B cell (primary cell): ENCODE data around the gene RAB27A. TPM values are rescaled to one million over a fixed set of nuclear protein-coding genes. Genes with fewer than 3 reads are reported as not detected.
A peak's percentile ranks its signal among the peaks of the same experiment; 100 is the strongest.

Experiments
- ATAC-seq: fragments of 200-7000 bp; cut with Tn5 transposase; one replicate; pipeline ENCODE4 v1.10.0; 2021; ENCODE audit warnings: low read depth, mild to moderate bottlenecking, moderate number of reproducible peaks, moderate library complexity
- CTCF ChIA-PET: fragments of 350-600 bp; sonication (Branson Sonifier 250); formaldehyde crosslinking; loops from one replicate; lab custom pipeline; 2021; ENCODE audit warnings: antibody characterized with exemption, inconsistent platforms; lab: Charles Lee
- POLR2A ChIA-PET: fragments of 350-600 bp; sonication (Branson Sonifier 250); formaldehyde crosslinking; loops from one replicate; lab custom pipeline; 2021; ENCODE audit warnings: antibody characterized with exemption; lab: Charles Lee
- DNase-seq: peaks from one replicate; pipeline ENCODE4 v3.0.0; 2013
- H2AFZ ChIP-seq: 2 replicates; pipeline ENCODE4 v1.6.1; 2012; ENCODE audit warnings: mild to moderate bottlenecking, low read depth, low read length; ENCODE audit not compliant: insufficient read depth, poor library complexity, severe bottlenecking
- H3K27ac ChIP-seq, 2 donors: 1 replicate in 1 of 2; 2 replicates in 1 of 2; pipeline ENCODE4 v1.5.1; 2012 to 2013; ENCODE audit warnings: low read length in 2 of 2, mild to moderate bottlenecking in 2 of 2, moderate library complexity in 1 of 2
- H3K27me3 ChIP-seq, 4 experiments: fragments of 200-600 bp in 1 of 4; sonication (generic) in 1 of 4; replicated peaks in 1 of 4; 1 replicate in 2 of 4; 2 replicates in 2 of 4; pipeline versions ENCODE4 v1.6.1 to v1.7.0; 2013 to 2016; ENCODE audit warnings: low read length in 3 of 4, mild to moderate bottlenecking in 2 of 4, mixed read lengths in 1 of 4, moderate library complexity in 1 of 4; ENCODE audit not compliant: insufficient read depth in 4 of 4, control insufficient read depth in 3 of 4; ENCODE audit errors: control extremely low read depth in 1 of 4
- H3K36me3 ChIP-seq, 2 experiments: replicated peaks in 1 of 2; 1 replicate in 1 of 2; 2 replicates in 1 of 2; pipeline versions ENCODE4 v1.6.1 to v1.7.1; 2013; ENCODE audit warnings: low read length in 1 of 2; ENCODE audit not compliant: insufficient read depth in 2 of 2, control insufficient read depth in 1 of 2; ENCODE audit errors: control extremely low read depth in 1 of 2, extremely low read depth in 1 of 2
- H3K4me1 ChIP-seq, 2 donors: fragments of 200-600 bp in 1 of 2; sonication (generic) in 1 of 2; 1 replicate in 1 of 2; 2 replicates in 1 of 2; pipeline versions ENCODE4 v1.5.1 to v1.6.1; 2013 to 2017; ENCODE audit warnings: low read length in 2 of 2; ENCODE audit not compliant: control insufficient read depth in 2 of 2, insufficient read depth in 2 of 2
- H3K4me2 ChIP-seq: replicated peaks from 2 replicates; pipeline ENCODE3; 2012; ENCODE audit warnings: mild to moderate bottlenecking, low read depth, low read length; ENCODE audit not compliant: poor library complexity, severe bottlenecking
- H3K4me3 ChIP-seq, 5 experiments: fragments of 200-600 bp in 1 of 5; sonication (generic) in 1 of 5; 1 replicate in 3 of 5; 2 replicates in 2 of 5; pipeline versions ENCODE4 v1.5.1 to v1.7.0; 2011 to 2016; ENCODE audit warnings: low read length in 4 of 5, mild to moderate bottlenecking in 4 of 5, low read depth in 2 of 5, control low read depth in 1 of 5, moderate library complexity in 1 of 5; ENCODE audit not compliant: insufficient read depth in 1 of 5; ENCODE audit errors: control extremely low read depth in 1 of 5, extremely low read depth in 1 of 5
- H3K79me2 ChIP-seq: fragments of 200-600 bp; sonication (generic); one replicate; pipeline ENCODE4 v1.6.0; 2016; ENCODE audit warnings: low read length; ENCODE audit not compliant: control insufficient read depth, insufficient read depth
- H3K9ac ChIP-seq: fragments of 200-600 bp; sonication (generic); 2 replicates; pipeline ENCODE4 v1.6.1; 2017; ENCODE audit warnings: mild to moderate bottlenecking, low read length, moderate library complexity
- H3K9me3 ChIP-seq, 3 donors: one replicate each; pipeline versions ENCODE4 v1.6.1 to v1.7.1; 2013; ENCODE audit warnings: low read length in 2 of 3; ENCODE audit not compliant: control insufficient read depth in 2 of 3, insufficient read depth in 1 of 3; ENCODE audit errors: control extremely low read depth in 1 of 3
- H4K20me1 ChIP-seq: 2 replicates; pipeline ENCODE4 v1.6.0; 2012; ENCODE audit warnings: mild to moderate bottlenecking, low read length; ENCODE audit not compliant: insufficient read depth, control insufficient read depth, poor library complexity, severe bottlenecking
- H3K27ac Mint-ChIP-seq: one replicate; pipeline ENCODE4 v1.8.0; 2021; ENCODE audit warnings: mixed read lengths
- H3K27me3 Mint-ChIP-seq: one replicate; pipeline ENCODE4 v1.8.0; 2021; ENCODE audit warnings: mixed read lengths
- H3K4me1 Mint-ChIP-seq: one replicate; pipeline ENCODE4 v1.8.0; 2021; ENCODE audit warnings: mixed read lengths
- H3K4me3 Mint-ChIP-seq: one replicate; pipeline ENCODE4 v1.8.0; 2021; ENCODE audit warnings: mixed read lengths
- H3K9me3 Mint-ChIP-seq: one replicate; pipeline ENCODE4 v1.8.0; 2022; ENCODE audit warnings: mixed read lengths; ENCODE audit not compliant: insufficient read depth
- EZH2 ChIP-seq: IDR thresholded peaks from 2 replicates; pipeline ENCODE4 v1.6.1; 2012; ENCODE audit warnings: borderline replicate concordance, low read depth, mild to moderate bottlenecking, moderate library complexity, low read length; ENCODE audit not compliant: insufficient read depth, poor library complexity, severe bottlenecking
- WGBS: methylation state at CpG from one replicate; pipeline ENCODE4 v1.1.5; 2013; ENCODE audit warnings: missing lambda C conversion rate; ENCODE audit not compliant: insufficient coverage; 5-methylcytosine and 5-hydroxymethylcytosine counted together
- intact Hi-C: fragments of 100-400 bp; cut with micrococcal nuclease; formaldehyde crosslinking; loops from one replicate; pipeline ENCODE4 v1.10.0; 2022
- polyA plus RNA-seq: library from polyadenylated mRNA; depleted of rRNA; stranded (reverse); fragments of >200 nt; gene quantifications from 2 replicates; pipeline ENCODE4 v1.2.3, GENCODE V29; 2012
- total RNA-seq, 2 donors: library from RNA; stranded (reverse); fragments of 120-200 nt in 1 of 2; gene quantifications; 1 replicate in 1 of 2; 2 replicates in 1 of 2; pipeline versions ENCODE4 v1.2.3 to v1.2.4, GENCODE V29; 2013 to 2022
- TF ChIP-seq, protein P1 (sequence below): fragments of 200-600 bp; IDR thresholded peaks from one replicate; pipeline ENCODE4 v1.8.0; 2022; ENCODE audit warnings: antibody characterized with exemption, mild to moderate bottlenecking

RAB27A gene
- total and polyA plus RNA-seq, 2 donors (not counting 1 experiment from before 2014, with no cell fraction given) = 7.2 to 19.0 TPM

DNA sequence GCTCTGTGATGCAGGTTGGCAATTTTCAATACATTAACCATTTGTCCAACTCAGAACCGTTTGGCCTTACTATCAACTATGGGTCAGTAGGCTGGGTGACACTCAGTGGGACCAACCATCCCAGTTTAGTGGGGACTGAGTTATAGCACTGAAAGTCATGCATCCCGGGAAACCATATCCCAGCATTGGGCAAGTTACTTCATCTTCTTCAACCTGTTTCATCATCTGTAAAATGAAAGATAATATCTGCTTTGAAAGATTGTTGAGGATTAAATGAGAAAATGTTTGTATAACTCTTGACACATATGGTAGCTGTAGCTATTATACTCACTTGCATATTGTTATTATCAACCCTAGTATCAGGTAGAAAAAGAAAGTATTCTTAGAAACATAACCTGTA, 11.9 kb downstream of the RAB27A start:
- WGBS = no CpG with 5 or more reads among the region's 2 CpGs
- Histone ChIP-seq H3K4me2 (peak overlapping the region; percentile 1), H3K27me3 (no peaks in the 10 kb centered on the region), H3K79me2 (peaks cover 54% of the 10 kb centered on the region), H3K4me3 (no peak overlapping the region), H2AFZ (peak overlapping the region; percentile 30), H3K9me3 (no peaks in the 10 kb centered on the region), H3K9ac (no peak overlapping the region), H4K20me1 (no peaks in the 10 kb centered on the region), H3K27ac (peak overlapping the region in 1 of 2 donors; percentile 20), H3K36me3 (no peaks in the 10 kb centered on the region), H3K4me1 (peaks cover 42 to 49% of the 10 kb centered on the region in 2 donors)
- intact Hi-C loops = loop anchor here (1.0 kb wide), 1 partner anchor 10 kb away; no protein-coding TSS in a partner anchor
- ATAC-seq (no peak), DNase-seq (no peak)
- POLR2A ChIA-PET = interaction anchor here (0.6 kb wide), 1 partner anchor 16 kb away, joined by 5 read pairs; no protein-coding TSS in a partner anchor
- Mint-ChIP-seq H3K4me3 (no peak overlapping the region), H3K9me3 (no peaks in the 10 kb centered on the region), H3K27ac (peak overlapping the region; percentile 74), H3K4me1 (peaks cover 70% of the 10 kb centered on the region), H3K27me3 (no peaks in the 10 kb centered on the region)
- no peak for TF ChIP-seq EZH2
- TF ChIP-seq, protein P1, sequence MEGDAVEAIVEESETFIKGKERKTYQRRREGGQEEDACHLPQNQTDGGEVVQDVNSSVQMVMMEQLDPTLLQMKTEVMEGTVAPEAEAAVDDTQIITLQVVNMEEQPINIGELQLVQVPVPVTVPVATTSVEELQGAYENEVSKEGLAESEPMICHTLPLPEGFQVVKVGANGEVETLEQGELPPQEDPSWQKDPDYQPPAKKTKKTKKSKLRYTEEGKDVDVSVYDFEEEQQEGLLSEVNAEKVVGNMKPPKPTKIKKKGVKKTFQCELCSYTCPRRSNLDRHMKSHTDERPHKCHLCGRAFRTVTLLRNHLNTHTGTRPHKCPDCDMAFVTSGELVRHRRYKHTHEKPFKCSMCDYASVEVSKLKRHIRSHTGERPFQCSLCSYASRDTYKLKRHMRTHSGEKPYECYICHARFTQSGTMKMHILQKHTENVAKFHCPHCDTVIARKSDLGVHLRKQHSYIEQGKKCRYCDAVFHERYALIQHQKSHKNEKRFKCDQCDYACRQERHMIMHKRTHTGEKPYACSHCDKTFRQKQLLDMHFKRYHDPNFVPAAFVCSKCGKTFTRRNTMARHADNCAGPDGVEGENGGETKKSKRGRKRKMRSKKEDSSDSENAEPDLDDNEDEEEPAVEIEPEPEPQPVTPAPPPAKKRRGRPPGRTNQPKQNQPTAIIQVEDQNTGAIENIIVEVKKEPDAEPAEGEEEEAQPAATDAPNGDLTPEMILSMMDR = no peak
- CTCF ChIA-PET = interaction anchor here (2.1 kb wide), 1 partner anchor 10 kb away, joined by 4 read pairs; no protein-coding TSS in a partner anchor

DNA sequence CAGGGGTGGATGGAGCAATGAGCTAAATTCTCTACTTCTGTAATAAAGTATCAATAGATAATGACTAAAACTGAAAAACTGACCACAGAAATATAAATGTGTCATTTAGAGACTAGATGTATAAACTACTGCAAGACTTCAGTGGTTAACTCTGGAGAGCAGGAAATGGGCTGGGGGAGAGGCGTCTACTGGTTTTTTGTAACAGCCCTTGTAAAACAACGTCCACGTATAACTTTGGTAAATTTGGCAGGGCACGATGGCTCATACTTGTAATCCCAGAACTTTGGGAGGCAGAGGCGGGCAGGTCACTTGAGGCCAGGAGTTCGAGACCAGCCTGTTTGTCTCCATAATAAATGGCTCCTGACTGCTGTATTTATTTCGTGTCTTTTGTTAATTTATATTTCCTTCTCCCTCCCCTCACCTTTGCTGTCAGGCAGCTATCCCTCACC, 12.5 kb downstream of the RAB27A start:
- POLR2A ChIA-PET = interaction anchor here (0.6 kb wide), 1 partner anchor 16 kb away, joined by 5 read pairs; no protein-coding TSS in a partner anchor
- Histone ChIP-seq H3K9me3 (no peaks in the 10 kb centered on the region), H3K4me2 (peak overlapping the region; percentile 1), H3K4me3 (no peak overlapping the region), H3K4me1 (peaks cover 38 to 45% of the 10 kb centered on the region in 2 donors), H4K20me1 (no peaks in the 10 kb centered on the region), H3K36me3 (no peaks in the 10 kb centered on the region), H2AFZ (peak overlapping the region; percentile 30), H3K27me3 (no peaks in the 10 kb centered on the region), H3K27ac (peak overlapping the region in 1 of 2 donors; percentile 20), H3K9ac (no peak overlapping the region), H3K79me2 (peaks cover 54% of the 10 kb centered on the region)
- ATAC-seq (no peak), DNase-seq (no peak)
- CTCF ChIA-PET = interaction anchor here (0.6 to 1.2 kb wide), 2 partner anchors 59 to 60 kb away, joined by 4 read pairs; no protein-coding TSS in a partner anchor
- H3K4me3 Mint-ChIP-seq = peak overlapping the region; percentile 32
- intact Hi-C loops = loop anchor here (1.0 kb wide), 1 partner anchor 10 kb away; no protein-coding TSS in a partner anchor
- peak overlapping the region; percentile 74 for H3K27ac Mint-ChIP-seq
- TF ChIP-seq EZH2 = no peak
- TF ChIP-seq, protein P1 = no peak
- no peaks in the 10 kb centered on the region for H3K27me3 Mint-ChIP-seq
- WGBS = 21% methylated on average over 5 of the region's 7 CpGs
- peaks cover 67% of the 10 kb centered on the region for H3K4me1 Mint-ChIP-seq
- H3K9me3 Mint-ChIP-seq = no peaks in the 10 kb centered on the region
